ENCODE measurements around the gene SPTB.

- TF ChIP-seq CTCF (IDR thresholded peaks at IDR 0.05; ENCODE audit: low read length), result no peak
- no peak for TF ChIP-seq EZH2 (optimal IDR thresholded peaks at IDR 0.05; ENCODE audit: low read depth, low read length)
- no peak for TF ChIP-seq EZH2phosphoT487 (IDR thresholded peaks at IDR 0.05; ENCODE audit: low read length)
Measured at GRCh38 chr14:64919618-64920017, 39.9 kb upstream of the SPTB start.
